Measurements from ENCODE around the gene PCSK7. TPM values are rescaled to one million over a fixed set of nuclear protein-coding genes. Genes with fewer than 3 reads are reported as not detected.
A peak's percentile ranks its signal among the peaks of the same experiment; 100 is the strongest.

PCSK7 gene
- total and polyA plus RNA-seq, 10 of the 15 experiments (the other 5 are each of a cell fraction or from before 2014, with no cell fraction given), result 5.5 to 81.5 (median 51.6) TPM

DNA sequence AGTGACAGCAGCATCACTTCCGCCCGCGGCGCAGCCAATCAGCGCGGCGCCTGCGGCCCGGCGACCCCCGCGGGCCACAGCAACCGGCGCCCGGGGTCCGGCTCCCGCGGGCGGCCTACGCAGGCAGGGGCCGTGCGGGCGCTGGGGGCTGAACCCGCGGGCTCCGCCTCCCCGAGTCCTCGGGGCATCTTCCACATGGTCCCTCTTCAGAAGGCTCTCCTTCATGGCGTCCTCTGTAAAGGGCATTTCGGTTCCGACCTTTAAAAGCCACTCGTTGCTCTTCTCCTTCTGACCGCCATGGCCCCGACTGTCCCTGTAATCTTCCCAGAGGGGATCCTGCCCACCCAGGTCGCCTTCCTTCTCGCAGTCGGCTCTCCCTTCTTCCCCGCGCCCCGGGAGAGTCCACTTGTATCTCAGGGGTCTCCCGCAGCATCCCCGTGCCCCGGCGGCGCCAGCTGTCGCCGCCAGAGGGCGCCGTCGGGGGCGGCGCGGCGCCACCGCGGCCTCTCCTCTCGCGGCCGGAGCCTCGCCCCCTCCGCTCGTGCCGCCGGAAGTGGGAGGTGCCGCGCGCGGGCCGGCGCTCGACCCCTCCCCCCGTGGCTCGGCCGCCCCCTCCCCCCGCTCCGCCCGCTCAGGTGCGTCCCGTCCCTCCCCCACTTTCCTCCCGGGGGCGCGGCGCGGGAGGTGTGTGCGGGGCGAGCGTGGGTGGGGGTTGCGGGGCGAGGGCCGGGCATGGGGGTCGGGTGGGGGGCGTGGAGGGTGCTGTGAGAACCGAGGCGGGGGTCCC, 412 bp upstream of the PCSK7 start, which contains the start of gene RNF214 (continued):
- TF ChIP-seq ZNF384 (IDR thresholded peaks at IDR 0.05; ENCODE audit: borderline replicate concordance, low read depth, low read length), result no peak
- no peak for TF ChIP-seq CBFB (IDR thresholded peaks at IDR 0.05; ENCODE audit: low read depth)
- TF ChIP-seq, protein P1, sequence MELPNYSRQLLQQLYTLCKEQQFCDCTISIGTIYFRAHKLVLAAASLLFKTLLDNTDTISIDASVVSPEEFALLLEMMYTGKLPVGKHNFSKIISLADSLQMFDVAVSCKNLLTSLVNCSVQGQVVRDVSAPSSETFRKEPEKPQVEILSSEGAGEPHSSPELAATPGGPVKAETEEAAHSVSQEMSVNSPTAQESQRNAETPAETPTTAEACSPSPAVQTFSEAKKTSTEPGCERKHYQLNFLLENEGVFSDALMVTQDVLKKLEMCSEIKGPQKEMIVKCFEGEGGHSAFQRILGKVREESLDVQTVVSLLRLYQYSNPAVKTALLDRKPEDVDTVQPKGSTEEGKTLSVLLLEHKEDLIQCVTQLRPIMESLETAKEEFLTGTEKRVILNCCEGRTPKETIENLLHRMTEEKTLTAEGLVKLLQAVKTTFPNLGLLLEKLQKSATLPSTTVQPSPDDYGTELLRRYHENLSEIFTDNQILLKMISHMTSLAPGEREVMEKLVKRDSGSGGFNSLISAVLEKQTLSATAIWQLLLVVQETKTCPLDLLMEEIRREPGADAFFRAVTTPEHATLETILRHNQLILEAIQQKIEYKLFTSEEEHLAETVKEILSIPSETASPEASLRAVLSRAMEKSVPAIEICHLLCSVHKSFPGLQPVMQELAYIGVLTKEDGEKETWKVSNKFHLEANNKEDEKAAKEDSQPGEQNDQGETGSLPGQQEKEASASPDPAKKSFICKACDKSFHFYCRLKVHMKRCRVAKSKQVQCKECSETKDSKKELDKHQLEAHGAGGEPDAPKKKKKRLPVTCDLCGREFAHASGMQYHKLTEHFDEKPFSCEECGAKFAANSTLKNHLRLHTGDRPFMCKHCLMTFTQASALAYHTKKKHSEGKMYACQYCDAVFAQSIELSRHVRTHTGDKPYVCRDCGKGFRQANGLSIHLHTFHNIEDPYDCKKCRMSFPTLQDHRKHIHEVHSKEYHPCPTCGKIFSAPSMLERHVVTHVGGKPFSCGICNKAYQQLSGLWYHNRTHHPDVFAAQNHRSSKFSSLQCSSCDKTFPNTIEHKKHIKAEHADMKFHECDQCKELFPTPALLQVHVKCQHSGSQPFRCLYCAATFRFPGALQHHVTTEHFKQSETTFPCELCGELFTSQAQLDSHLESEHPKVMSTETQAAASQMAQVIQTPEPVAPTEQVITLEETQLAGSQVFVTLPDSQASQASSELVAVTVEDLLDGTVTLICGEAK (IDR thresholded peaks at IDR 0.05; ENCODE audit: borderline replicate concordance), result no peak; the same call in 1 of the 2 replicates
- TF ChIP-seq POU2F2 (IDR thresholded peaks at IDR 0.05; ENCODE audit: borderline replicate concordance, low read depth, low read length), result no peak
- 0 out of 2 replicates have a peak, but pooled peaks have one; percentile 39 for TF ChIP-seq POLR2AphosphoS5 (IDR thresholded peaks at IDR 0.05; ENCODE audit: low read length)
- TF ChIP-seq SMC3 (IDR thresholded peaks at IDR 0.05; ENCODE audit: borderline replicate concordance, low read length), result peak; percentile 23
- peak; percentile 82; the same call in 1 of the 2 replicates for TF ChIP-seq DPF2 (IDR thresholded peaks at IDR 0.05)
- TF ChIP-seq POLR2A (IDR thresholded peaks at IDR 0.05; ENCODE audit: low read depth, low read length), result peak; percentile 77
- TF ChIP-seq, protein P2, sequence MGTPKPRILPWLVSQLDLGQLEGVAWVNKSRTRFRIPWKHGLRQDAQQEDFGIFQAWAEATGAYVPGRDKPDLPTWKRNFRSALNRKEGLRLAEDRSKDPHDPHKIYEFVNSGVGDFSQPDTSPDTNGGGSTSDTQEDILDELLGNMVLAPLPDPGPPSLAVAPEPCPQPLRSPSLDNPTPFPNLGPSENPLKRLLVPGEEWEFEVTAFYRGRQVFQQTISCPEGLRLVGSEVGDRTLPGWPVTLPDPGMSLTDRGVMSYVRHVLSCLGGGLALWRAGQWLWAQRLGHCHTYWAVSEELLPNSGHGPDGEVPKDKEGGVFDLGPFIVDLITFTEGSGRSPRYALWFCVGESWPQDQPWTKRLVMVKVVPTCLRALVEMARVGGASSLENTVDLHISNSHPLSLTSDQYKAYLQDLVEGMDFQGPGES (IDR thresholded peaks at IDR 0.05), result no peak
- TF ChIP-seq RB1 (IDR thresholded peaks at IDR 0.05; ENCODE audit: borderline replicate concordance), result peak; percentile 92; the same call in 1 of the 2 replicates
- no peak for TF ChIP-seq NFIC (IDR thresholded peaks at IDR 0.05; ENCODE audit: low read depth, low read length)
- no peak for TF ChIP-seq ZNF274 (IDR thresholded peaks at IDR 0.05; ENCODE audit: insufficient read depth, insufficient read length)
- TF ChIP-seq RAD21 (IDR thresholded peaks at IDR 0.05; ENCODE audit: insufficient read depth, low read depth, low read length), result peak; percentile 31; the same call in 1 of the 2 replicates
- TF ChIP-seq ZNF622 (IDR thresholded peaks at IDR 0.05), result no peak
- TF ChIP-seq, protein P3, sequence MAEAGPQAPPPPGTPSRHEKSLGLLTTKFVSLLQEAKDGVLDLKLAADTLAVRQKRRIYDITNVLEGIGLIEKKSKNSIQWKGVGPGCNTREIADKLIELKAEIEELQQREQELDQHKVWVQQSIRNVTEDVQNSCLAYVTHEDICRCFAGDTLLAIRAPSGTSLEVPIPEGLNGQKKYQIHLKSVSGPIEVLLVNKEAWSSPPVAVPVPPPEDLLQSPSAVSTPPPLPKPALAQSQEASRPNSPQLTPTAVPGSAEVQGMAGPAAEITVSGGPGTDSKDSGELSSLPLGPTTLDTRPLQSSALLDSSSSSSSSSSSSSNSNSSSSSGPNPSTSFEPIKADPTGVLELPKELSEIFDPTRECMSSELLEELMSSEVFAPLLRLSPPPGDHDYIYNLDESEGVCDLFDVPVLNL (IDR thresholded peaks at IDR 0.05; ENCODE audit: low read depth, low read length), result no peak
- TF ChIP-seq, protein P4, sequence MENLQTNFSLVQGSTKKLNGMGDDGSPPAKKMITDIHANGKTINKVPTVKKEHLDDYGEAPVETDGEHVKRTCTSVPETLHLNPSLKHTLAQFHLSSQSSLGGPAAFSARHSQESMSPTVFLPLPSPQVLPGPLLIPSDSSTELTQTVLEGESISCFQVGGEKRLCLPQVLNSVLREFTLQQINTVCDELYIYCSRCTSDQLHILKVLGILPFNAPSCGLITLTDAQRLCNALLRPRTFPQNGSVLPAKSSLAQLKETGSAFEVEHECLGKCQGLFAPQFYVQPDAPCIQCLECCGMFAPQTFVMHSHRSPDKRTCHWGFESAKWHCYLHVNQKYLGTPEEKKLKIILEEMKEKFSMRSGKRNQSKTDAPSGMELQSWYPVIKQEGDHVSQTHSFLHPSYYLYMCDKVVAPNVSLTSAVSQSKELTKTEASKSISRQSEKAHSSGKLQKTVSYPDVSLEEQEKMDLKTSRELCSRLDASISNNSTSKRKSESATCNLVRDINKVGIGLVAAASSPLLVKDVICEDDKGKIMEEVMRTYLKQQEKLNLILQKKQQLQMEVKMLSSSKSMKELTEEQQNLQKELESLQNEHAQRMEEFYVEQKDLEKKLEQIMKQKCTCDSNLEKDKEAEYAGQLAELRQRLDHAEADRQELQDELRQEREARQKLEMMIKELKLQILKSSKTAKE (IDR thresholded peaks at IDR 0.05; ENCODE audit: low read depth, poor library complexity, severe bottlenecking), result no peak
- no peak for TF ChIP-seq ZZZ3 (IDR thresholded peaks at IDR 0.05; ENCODE audit: control insufficient read depth, insufficient read length, low read depth)
- TF ChIP-seq PAX8 (IDR thresholded peaks at IDR 0.05), result no peak
- no peak for TF ChIP-seq SUZ12 (IDR thresholded peaks at IDR 0.05; ENCODE audit: unreplicated experiment)
- TF ChIP-seq, protein P5, sequence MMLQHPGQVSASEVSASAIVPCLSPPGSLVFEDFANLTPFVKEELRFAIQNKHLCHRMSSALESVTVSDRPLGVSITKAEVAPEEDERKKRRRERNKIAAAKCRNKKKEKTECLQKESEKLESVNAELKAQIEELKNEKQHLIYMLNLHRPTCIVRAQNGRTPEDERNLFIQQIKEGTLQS (IDR thresholded peaks at IDR 0.05; ENCODE audit: borderline replicate concordance, extremely low read depth, low read depth, low read length), result no peak
- 0 out of 2 replicates have a peak, but pooled peaks have one; percentile 38 for TF ChIP-seq ASH2L (IDR thresholded peaks at IDR 0.05; ENCODE audit: borderline replicate concordance, low read depth)
- peak; percentile 93; the same call in 1 of the 2 replicates for TF ChIP-seq CHD1 (IDR thresholded peaks at IDR 0.05; ENCODE audit: low read depth, low read length)

Data from GM12878 (cell line).